WERI-Rb-1 (cell line): ENCODE data around the gene TBX15.

Experiments used
- DNase-seq: peaks from one replicate; pipeline ENCODE4 v3.0.0-alpha.2; 2020
- H3K27ac ChIP-seq: fragments of 250-450 bp; sonication (Bioruptor Pico); 2 replicates; pipeline ENCODE4 v1.5.1; 2020; ENCODE audit warnings: mild to moderate bottlenecking, moderate library complexity
- H3K27me3 ChIP-seq: fragments of 250-450 bp; sonication (Bioruptor Pico); 2 replicates; pipeline ENCODE4 v1.5.1; 2021; ENCODE audit warnings: mild to moderate bottlenecking, low read depth, moderate library complexity; ENCODE audit not compliant: insufficient read depth, severe bottlenecking
- H3K36me3 ChIP-seq: fragments of 250-450 bp; sonication (Bioruptor Pico); 2 replicates; pipeline ENCODE4 v1.5.1; 2020; ENCODE audit warnings: mild to moderate bottlenecking, moderate library complexity
- H3K4me3 ChIP-seq: 2 replicates; pipeline ENCODE4 v1.5.1; 2011; ENCODE audit warnings: low read depth, mild to moderate bottlenecking, control low read depth, low read length
- H3K9me3 ChIP-seq: fragments of 250-450 bp; sonication (Bioruptor Pico); 2 replicates; pipeline ENCODE4 v1.5.1; 2021; ENCODE audit warnings: mild to moderate bottlenecking, moderate library complexity; ENCODE audit not compliant: severe bottlenecking
- CTCF ChIP-seq: IDR thresholded peaks from 2 replicates; pipeline ENCODE4 v1.5.1; 2011; ENCODE audit warnings: low read depth, mild to moderate bottlenecking, control low read depth, inconsistent platforms, low read length

TBX15 gene

GRCh38 chr1:118973531-118974137 lies 14.5 kb downstream of the TBX15 start:
- DNase-seq, result peak; percentile 26
- H3K27me3 ChIP-seq, result no peaks in the 10 kb centered on the region
- no peaks in the 10 kb centered on the region for H3K9me3 ChIP-seq
- H3K36me3 ChIP-seq, result no peaks in the 10 kb centered on the region
- no peak overlapping the region for H3K4me3 ChIP-seq
- H3K27ac ChIP-seq, result no peak overlapping the region
- no peak for TF ChIP-seq CTCF

- Histone ChIP-seq H3K27me3 (no peaks in the 10 kb centered on the region), H3K36me3 (no peaks in the 10 kb centered on the region), H3K9me3 (no peaks in the 10 kb centered on the region), H3K27ac (no peak overlapping the region), H3K4me3 (no peak overlapping the region)
- no peak for DNase-seq
- TF ChIP-seq CTCF, result no peak
Observed at GRCh38 chr1:118973032-118973431, 15.1 kb downstream of the TBX15 start.

- no peak overlapping the region for H3K27ac ChIP-seq
Observed at GRCh38 chr1:118970451-118970850, 17.7 kb downstream of the TBX15 start.

GRCh38 chr1:118963456-118964430 lies 24.4 kb downstream of the TBX15 start:
- no peaks in the 10 kb centered on the region for H3K36me3 ChIP-seq
- no peak for TF ChIP-seq CTCF
- H3K9me3 ChIP-seq, result no peaks in the 10 kb centered on the region
- DNase-seq, result no peak
- H3K4me3 ChIP-seq, result no peak overlapping the region
- H3K27ac ChIP-seq, result no peak overlapping the region
- H3K27me3 ChIP-seq, result no peaks in the 10 kb centered on the region

More at GRCh38 chr1:118970451-118970850, 17.7 kb downstream of the TBX15 start:
- Histone ChIP-seq H3K9me3 (no peaks in the 10 kb centered on the region), H3K36me3 (no peaks in the 10 kb centered on the region), H3K4me3 (no peak overlapping the region), H3K27me3 (no peaks in the 10 kb centered on the region)
- no peak for TF ChIP-seq CTCF
- no peak for DNase-seq

GRCh38 chr1:118963138-118963455 lies 25.0 kb downstream of the TBX15 start:
- Histone ChIP-seq H3K27ac (no peak overlapping the region), H3K9me3 (no peaks in the 10 kb centered on the region), H3K27me3 (no peaks in the 10 kb centered on the region), H3K4me3 (no peak overlapping the region), H3K36me3 (no peaks in the 10 kb centered on the region)
- no peak for TF ChIP-seq CTCF
- no peak for DNase-seq
